Measurements from ENCODE around the gene LGR4. TPM values are rescaled to one million over a fixed set of nuclear protein-coding genes. Genes with fewer than 3 reads are reported as not detected.

Gene LGR4
- total RNA-seq, 1 donor from 2014 or later, result 13.0 TPM

- no peak for DNase-seq
- Histone ChIP-seq H3K9me3 (replicated peaks) (no peaks in the 10 kb centered on the region), H3K4me3 (no peak overlapping the region), H3K27me3 (ENCODE audit: low read depth) (no peaks in the 10 kb centered on the region), H3K36me3 (no peaks in the 10 kb centered on the region), H3K4me1 (peaks cover 43% of the 10 kb centered on the region), H3K27ac (replicated peaks) (no peak overlapping the region)
- TF ChIP-seq, protein P1, sequence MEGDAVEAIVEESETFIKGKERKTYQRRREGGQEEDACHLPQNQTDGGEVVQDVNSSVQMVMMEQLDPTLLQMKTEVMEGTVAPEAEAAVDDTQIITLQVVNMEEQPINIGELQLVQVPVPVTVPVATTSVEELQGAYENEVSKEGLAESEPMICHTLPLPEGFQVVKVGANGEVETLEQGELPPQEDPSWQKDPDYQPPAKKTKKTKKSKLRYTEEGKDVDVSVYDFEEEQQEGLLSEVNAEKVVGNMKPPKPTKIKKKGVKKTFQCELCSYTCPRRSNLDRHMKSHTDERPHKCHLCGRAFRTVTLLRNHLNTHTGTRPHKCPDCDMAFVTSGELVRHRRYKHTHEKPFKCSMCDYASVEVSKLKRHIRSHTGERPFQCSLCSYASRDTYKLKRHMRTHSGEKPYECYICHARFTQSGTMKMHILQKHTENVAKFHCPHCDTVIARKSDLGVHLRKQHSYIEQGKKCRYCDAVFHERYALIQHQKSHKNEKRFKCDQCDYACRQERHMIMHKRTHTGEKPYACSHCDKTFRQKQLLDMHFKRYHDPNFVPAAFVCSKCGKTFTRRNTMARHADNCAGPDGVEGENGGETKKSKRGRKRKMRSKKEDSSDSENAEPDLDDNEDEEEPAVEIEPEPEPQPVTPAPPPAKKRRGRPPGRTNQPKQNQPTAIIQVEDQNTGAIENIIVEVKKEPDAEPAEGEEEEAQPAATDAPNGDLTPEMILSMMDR (IDR thresholded peaks at IDR 0.05; ENCODE audit: borderline replicate concordance), result no peak
- intact Hi-C loops (cut with micrococcal nuclease), result no loop called here
Measured at GRCh38 chr11:27458182-27458581, 14.4 kb downstream of the LGR4 start.

- TF ChIP-seq, protein P1 (IDR thresholded peaks at IDR 0.05; ENCODE audit: borderline replicate concordance), result no peak
- no peaks in the 10 kb centered on the region for H3K36me3 ChIP-seq
- H3K27me3 ChIP-seq (ENCODE audit: low read depth), result no peaks in the 10 kb centered on the region
- DNase-seq, result no peak
- peaks cover 50% of the 10 kb centered on the region for H3K4me1 ChIP-seq
- H3K27ac ChIP-seq (replicated peaks), result no peak overlapping the region
- H3K9me3 ChIP-seq (replicated peaks), result no peaks in the 10 kb centered on the region
- intact Hi-C loops (cut with micrococcal nuclease), result no loop called here
- H3K4me3 ChIP-seq, result no peak overlapping the region
Measured at GRCh38 chr11:27456795-27457329, 15.7 kb downstream of the LGR4 start.

DNA sequence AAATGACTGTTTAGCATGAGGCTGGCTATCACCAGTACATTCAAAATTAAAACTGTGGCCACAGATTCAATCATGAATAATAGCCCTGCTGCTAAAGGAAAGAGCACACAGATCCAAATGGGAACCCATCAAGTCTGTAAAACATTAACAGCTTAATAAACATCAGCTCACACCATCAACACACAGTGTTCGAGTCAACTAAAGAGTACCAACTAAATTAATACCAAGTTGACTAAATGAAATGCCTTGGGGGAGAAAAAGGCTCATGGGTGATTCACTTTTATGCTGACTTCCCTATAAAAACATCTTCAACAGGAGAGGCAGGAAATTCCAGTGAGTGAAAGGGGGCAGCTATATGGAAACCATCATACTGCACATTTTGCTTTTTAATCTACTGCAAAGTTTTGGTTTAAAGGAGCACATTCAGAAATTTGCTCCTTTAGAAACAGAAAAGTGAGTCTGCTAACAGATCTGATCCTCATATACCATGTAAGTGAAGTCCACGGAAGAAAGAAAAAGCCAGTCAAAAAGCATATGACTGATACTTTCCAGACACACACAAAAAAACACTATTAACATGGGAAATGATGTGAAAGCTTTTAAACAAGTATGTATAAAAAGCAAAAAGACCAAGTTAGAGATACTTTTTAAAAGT, 16.3 kb downstream of the LGR4 start:
- peaks cover 56% of the 10 kb centered on the region for H3K4me1 ChIP-seq
- intact Hi-C loops (cut with micrococcal nuclease), result no loop called here
- TF ChIP-seq, protein P1 (IDR thresholded peaks at IDR 0.05; ENCODE audit: borderline replicate concordance), result no peak
- no peaks in the 10 kb centered on the region for H3K36me3 ChIP-seq
- no peak overlapping the region for H3K27ac ChIP-seq (replicated peaks)
- no peak overlapping the region for H3K4me3 ChIP-seq
- H3K9me3 ChIP-seq (replicated peaks), result no peaks in the 10 kb centered on the region
- DNase-seq, result no peak
- no peaks in the 10 kb centered on the region for H3K27me3 ChIP-seq (ENCODE audit: low read depth)

- Histone ChIP-seq H3K27me3 (ENCODE audit: low read depth) (no peaks in the 10 kb centered on the region), H3K4me1 (peaks cover 62% of the 10 kb centered on the region), H3K9me3 (replicated peaks) (no peaks in the 10 kb centered on the region), H3K4me3 (no peak overlapping the region), H3K27ac (replicated peaks) (no peak overlapping the region), H3K36me3 (no peaks in the 10 kb centered on the region)
- DNase-seq, result no peak
- intact Hi-C loops (cut with micrococcal nuclease), result no loop called here
- TF ChIP-seq, protein P1 (IDR thresholded peaks at IDR 0.05; ENCODE audit: borderline replicate concordance), result no peak
Measured at GRCh38 chr11:27455667-27456066, 16.9 kb downstream of the LGR4 start.

- Histone ChIP-seq H3K4me1 (peaks cover 57% of the 10 kb centered on the region), H3K27ac (replicated peaks) (no peak overlapping the region), H3K9me3 (replicated peaks) (no peaks in the 10 kb centered on the region), H3K4me3 (no peak overlapping the region), H3K27me3 (ENCODE audit: low read depth) (no peaks in the 10 kb centered on the region), H3K36me3 (no peaks in the 10 kb centered on the region)
- intact Hi-C loops (cut with micrococcal nuclease), result no loop called here
- no peak for DNase-seq
- TF ChIP-seq, protein P1 (IDR thresholded peaks at IDR 0.05; ENCODE audit: borderline replicate concordance), result no peak
Measured at GRCh38 chr11:27453701-27454100, 18.9 kb downstream of the LGR4 start.
